ENCODE data around the gene SLC35F6. TPM values are rescaled to one million over a fixed set of nuclear protein-coding genes. Genes with fewer than 3 reads are reported as not detected.

Gene SLC35F6, protein sequence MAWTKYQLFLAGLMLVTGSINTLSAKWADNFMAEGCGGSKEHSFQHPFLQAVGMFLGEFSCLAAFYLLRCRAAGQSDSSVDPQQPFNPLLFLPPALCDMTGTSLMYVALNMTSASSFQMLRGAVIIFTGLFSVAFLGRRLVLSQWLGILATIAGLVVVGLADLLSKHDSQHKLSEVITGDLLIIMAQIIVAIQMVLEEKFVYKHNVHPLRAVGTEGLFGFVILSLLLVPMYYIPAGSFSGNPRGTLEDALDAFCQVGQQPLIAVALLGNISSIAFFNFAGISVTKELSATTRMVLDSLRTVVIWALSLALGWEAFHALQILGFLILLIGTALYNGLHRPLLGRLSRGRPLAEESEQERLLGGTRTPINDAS
- 45.4 and 46.9 TPM in 2 replicates for total RNA-seq (2014; rRNA removed; shearing (Covaris generic))
- polyA plus RNA-seq (2016; fragmentation: Nextera tagmentation; extraction: Ambion mirVana) = 36.6 and 37.1 TPM in 2 replicates

- WGBS, 2 experiments (ENCODE audit: low coverage in 1 of 2, low lambda C conversion rate in 2 of 2, missing lambda C conversion rate in 2 of 2) = 0 to 1% methylated on average over 56 to 67 of the region's 68 CpGs
- in situ Hi-C loops (cut with MboI) = no loop called here
- Histone ChIP-seq H3K79me2 (ENCODE audit: insufficient read depth) (peaks cover 62% of the 10 kb centered on the region), H3K9me2 (ENCODE audit: insufficient read depth) (no peaks in the 10 kb centered on the region), H3K4me3 (peak within 1 kb of the TSS; percentile 91), H3F3A (ENCODE audit: insufficient read depth) (no peaks in the 10 kb centered on the region), H3K9me3 (ENCODE audit: low read depth) (no peaks in the 10 kb centered on the region), H3K27me3 (replicated peaks; ENCODE audit: insufficient read depth) (no peaks in the 10 kb centered on the region), H3K27ac (peak within 1 kb of the TSS; percentile 27), H3K36me3 (ENCODE audit: low read depth) (no peaks in the 10 kb centered on the region), H3K4me1 (ENCODE audit: insufficient read depth) (peaks cover 20% of the 10 kb centered on the region), H3K9ac (peak within 1 kb of the TSS; percentile 94), H3K4me2 (ENCODE audit: unreplicated experiment) (peak within 1 kb of the TSS; percentile 95), H2AFZ (peak within 1 kb of the TSS; percentile 93), H4K20me1 (ENCODE audit: insufficient read depth) (no peaks in the 10 kb centered on the region)
- peak; percentile 95 for DNase-seq
- TF ChIP-seq EZH2phosphoT487 (IDR thresholded peaks at IDR 0.05; ENCODE audit: insufficient read depth, low read depth) (no peak), EZH2 (IDR thresholded peaks at IDR 0.05; ENCODE audit: insufficient read depth, poor library complexity, severe bottlenecking) (no peak)
Measured at GRCh38 chr2:26764078-26764887, at the start of gene SLC35F6. Gene SLC35F6 (plus strand): TSS chr2:26764284. CDS start chr2:26764350, 66 bp downstream.

DNA sequence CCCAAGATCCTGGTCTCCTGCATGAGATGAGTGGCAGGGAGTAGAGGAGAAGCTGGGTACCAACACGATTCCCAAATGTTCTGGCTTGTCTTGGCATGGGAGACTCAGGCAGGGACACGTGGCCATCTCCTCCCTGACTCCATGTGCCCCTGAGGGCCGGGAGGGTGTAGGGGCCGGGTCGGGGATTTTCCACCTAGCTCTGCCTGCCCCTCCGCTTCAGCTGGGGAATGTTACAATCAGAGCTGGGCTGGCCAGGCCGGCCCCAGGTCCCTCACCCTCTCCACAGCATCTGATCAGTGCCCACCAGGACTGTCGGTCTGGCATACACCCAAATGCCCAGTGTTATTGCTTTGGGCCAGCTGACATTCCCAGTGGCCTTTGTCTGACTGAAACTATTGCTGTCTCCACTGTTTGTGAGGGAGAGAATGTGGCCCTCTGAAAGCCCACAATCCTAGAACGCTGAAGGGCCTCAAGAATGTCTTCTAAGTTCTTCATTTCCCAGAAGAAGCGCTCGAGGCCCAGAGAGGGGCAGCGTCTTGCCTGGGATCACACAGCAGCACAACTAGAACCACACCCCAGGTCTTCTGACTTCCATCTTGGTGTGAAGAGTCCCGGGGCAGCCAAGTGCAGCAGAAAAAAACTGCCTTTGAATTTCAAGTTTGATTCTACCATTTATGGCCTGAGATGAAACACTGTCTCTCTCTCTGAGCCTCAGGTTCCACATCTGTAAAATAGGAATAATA is 48.4 kb upstream of the SLC35F6 start:
- H4K20me1 ChIP-seq (ENCODE audit: insufficient read depth) = no peaks in the 10 kb centered on the region
- no peak overlapping the region for H3K27ac ChIP-seq
- WGBS, 2 experiments (ENCODE audit: low coverage in 1 of 2, low lambda C conversion rate in 2 of 2, missing lambda C conversion rate in 2 of 2) = 67 to 70% methylated on average over 13 of the region's 13 CpGs
- H3K9ac ChIP-seq = no peak overlapping the region
- no peaks in the 10 kb centered on the region for H3K9me2 ChIP-seq (ENCODE audit: insufficient read depth)
- H3K27me3 ChIP-seq (replicated peaks; ENCODE audit: insufficient read depth) = no peaks in the 10 kb centered on the region; the same call in 1 of the 2 replicates
- TF ChIP-seq EZH2phosphoT487 (IDR thresholded peaks at IDR 0.05; ENCODE audit: insufficient read depth, low read depth) (no peak), EZH2 (IDR thresholded peaks at IDR 0.05; ENCODE audit: insufficient read depth, poor library complexity, severe bottlenecking) (no peak)
- no peak overlapping the region for H3K4me2 ChIP-seq (ENCODE audit: unreplicated experiment)
- H3F3A ChIP-seq (ENCODE audit: insufficient read depth) = no peaks in the 10 kb centered on the region
- H3K79me2 ChIP-seq (ENCODE audit: insufficient read depth) = no peaks in the 10 kb centered on the region
- H3K4me1 ChIP-seq (ENCODE audit: insufficient read depth) = peaks cover 8% of the 10 kb centered on the region
- no peak overlapping the region for H2AFZ ChIP-seq
- no peak for DNase-seq
- H3K9me3 ChIP-seq (ENCODE audit: low read depth) = no peaks in the 10 kb centered on the region
- no peak overlapping the region for H3K4me3 ChIP-seq
- in situ Hi-C loops (cut with MboI) = no loop called here
- no peaks in the 10 kb centered on the region for H3K36me3 ChIP-seq (ENCODE audit: low read depth)

DNA sequence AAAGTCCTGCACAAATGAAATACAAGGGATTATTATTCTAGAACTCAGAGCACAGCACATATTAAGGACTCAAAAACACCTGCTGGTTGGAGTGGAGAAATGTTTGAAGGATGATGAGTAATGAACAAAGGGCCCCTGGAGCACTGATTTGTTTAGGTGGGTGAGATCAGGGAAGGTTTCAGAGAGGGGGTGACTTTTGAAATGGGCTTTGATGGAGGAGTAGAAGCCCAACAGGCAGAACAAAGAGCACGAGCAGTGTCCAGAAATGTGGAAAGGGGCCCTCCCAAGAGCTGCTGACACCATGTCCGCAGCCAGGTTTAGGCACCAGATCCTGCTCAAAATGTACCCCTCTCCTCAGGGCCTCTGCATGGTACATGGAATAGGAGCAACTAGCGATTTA is 47.7 kb upstream of the SLC35F6 start:
- WGBS, 2 experiments (ENCODE audit: low coverage in 1 of 2, low lambda C conversion rate in 2 of 2, missing lambda C conversion rate in 2 of 2) = 80 to 81% methylated on average over 3 of the region's 3 CpGs
- H3K36me3 ChIP-seq (ENCODE audit: low read depth) = no peaks in the 10 kb centered on the region
- no peaks in the 10 kb centered on the region for H3K9me2 ChIP-seq (ENCODE audit: insufficient read depth)
- no peak overlapping the region for H2AFZ ChIP-seq
- H3K4me2 ChIP-seq (ENCODE audit: unreplicated experiment) = no peak overlapping the region
- H4K20me1 ChIP-seq (ENCODE audit: insufficient read depth) = no peaks in the 10 kb centered on the region
- in situ Hi-C loops (cut with MboI) = no loop called here
- no peaks in the 10 kb centered on the region; the same call in 1 of the 2 replicates for H3K27me3 ChIP-seq (replicated peaks; ENCODE audit: insufficient read depth)
- H3K9me3 ChIP-seq (ENCODE audit: low read depth) = no peaks in the 10 kb centered on the region
- peaks cover 13% of the 10 kb centered on the region for H3K4me1 ChIP-seq (ENCODE audit: insufficient read depth)
- no peak for DNase-seq
- no peak overlapping the region for H3K4me3 ChIP-seq
- TF ChIP-seq EZH2 (IDR thresholded peaks at IDR 0.05; ENCODE audit: insufficient read depth, poor library complexity, severe bottlenecking) = no peak
- no peak for TF ChIP-seq EZH2phosphoT487 (IDR thresholded peaks at IDR 0.05; ENCODE audit: insufficient read depth, low read depth)
- no peak overlapping the region for H3K27ac ChIP-seq
- no peaks in the 10 kb centered on the region for H3F3A ChIP-seq (ENCODE audit: insufficient read depth)
- no peaks in the 10 kb centered on the region for H3K79me2 ChIP-seq (ENCODE audit: insufficient read depth)
- H3K9ac ChIP-seq = no peak overlapping the region

DNA sequence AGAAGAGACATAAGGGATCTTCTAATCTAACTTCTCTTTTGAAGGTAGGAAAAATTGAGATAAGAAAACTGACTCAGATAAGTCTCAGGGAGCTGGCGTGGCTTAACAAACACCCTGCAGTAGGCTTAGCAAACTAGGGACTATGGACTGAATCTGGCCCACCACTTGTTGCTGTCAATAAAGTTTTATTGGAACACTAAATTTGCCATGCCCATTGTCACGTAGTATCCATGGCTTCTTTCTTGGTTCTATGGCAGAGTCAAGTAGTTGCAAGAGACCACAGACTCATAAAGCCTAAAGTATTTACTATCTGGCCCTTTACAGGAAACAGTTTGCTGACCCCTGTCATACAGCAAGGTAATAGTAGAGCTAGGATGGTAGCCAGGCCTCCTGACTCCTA is 47.3 kb upstream of the SLC35F6 start:
- H3K27ac ChIP-seq = no peak overlapping the region
- no peaks in the 10 kb centered on the region for H3K9me2 ChIP-seq (ENCODE audit: insufficient read depth)

More for the DNA sequence above, 47.3 kb upstream of the SLC35F6 start:
- Histone ChIP-seq H4K20me1 (ENCODE audit: insufficient read depth) (no peaks in the 10 kb centered on the region), H3F3A (ENCODE audit: insufficient read depth) (no peaks in the 10 kb centered on the region), H3K4me2 (ENCODE audit: unreplicated experiment) (no peak overlapping the region), H3K36me3 (ENCODE audit: low read depth) (no peaks in the 10 kb centered on the region), H3K9me3 (ENCODE audit: low read depth) (no peaks in the 10 kb centered on the region), H3K27me3 (replicated peaks; ENCODE audit: insufficient read depth) (no peaks in the 10 kb centered on the region; the same call in 1 of the 2 replicates), H3K9ac (no peak overlapping the region), H3K4me1 (ENCODE audit: insufficient read depth) (peaks cover 13% of the 10 kb centered on the region), H3K4me3 (no peak overlapping the region), H2AFZ (no peak overlapping the region), H3K79me2 (ENCODE audit: insufficient read depth) (no peaks in the 10 kb centered on the region)
- 94% methylated on average over 2 of the region's 2 CpGs for WGBS, 2 experiments (ENCODE audit: low coverage in 1 of 2, low lambda C conversion rate in 2 of 2, missing lambda C conversion rate in 2 of 2)
- TF ChIP-seq EZH2 (IDR thresholded peaks at IDR 0.05; ENCODE audit: insufficient read depth, poor library complexity, severe bottlenecking) = no peak
- no peak for TF ChIP-seq EZH2phosphoT487 (IDR thresholded peaks at IDR 0.05; ENCODE audit: insufficient read depth, low read depth)
- in situ Hi-C loops (cut with MboI) = no loop called here
- DNase-seq = no peak
